ENCODE data around the gene SLC9A9.

SLC9A9 gene

DNA sequence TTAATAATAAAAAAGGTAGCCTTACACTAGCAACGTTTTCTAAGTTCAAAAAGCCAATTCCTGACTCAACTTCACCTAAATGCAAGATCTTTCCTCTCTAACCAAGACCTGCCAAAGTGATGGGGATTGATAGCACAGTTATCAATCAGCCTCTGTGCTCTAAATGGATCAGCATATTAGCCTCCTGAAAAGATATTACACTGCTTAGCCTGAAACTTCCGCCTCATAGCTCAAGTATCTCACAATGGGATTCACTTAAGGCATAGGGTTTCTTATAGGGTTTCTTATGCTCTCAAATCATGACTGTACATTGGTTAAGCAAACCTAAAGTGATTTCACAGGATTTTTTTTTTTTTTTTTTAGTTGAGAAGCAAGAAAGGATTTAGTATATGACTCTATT is 436 bp upstream of the SLC9A9 start:
- no peak for DNase-seq (ENCODE audit: low read depth)
- H3K4me3 ChIP-seq (ENCODE audit: control insufficient read depth, low read depth, low read length) = no peak overlapping the region

GRCh38 chr3:143843587-143843986 is 4.7 kb downstream of the SLC9A9 start:
- DNase-seq (ENCODE audit: low read depth) = no peak
- no peak for TF ChIP-seq CTCF (IDR thresholded peaks at IDR 0.05; ENCODE audit: control insufficient read depth, insufficient read depth, low read depth, low read length, missing control alignments)
- H3K4me3 ChIP-seq (ENCODE audit: control insufficient read depth, low read depth, low read length) = no peak overlapping the region

More for the DNA sequence above, 436 bp upstream of the SLC9A9 start:
- no peak for TF ChIP-seq CTCF (IDR thresholded peaks at IDR 0.05; ENCODE audit: control insufficient read depth, insufficient read depth, low read depth, low read length, missing control alignments)

DNA sequence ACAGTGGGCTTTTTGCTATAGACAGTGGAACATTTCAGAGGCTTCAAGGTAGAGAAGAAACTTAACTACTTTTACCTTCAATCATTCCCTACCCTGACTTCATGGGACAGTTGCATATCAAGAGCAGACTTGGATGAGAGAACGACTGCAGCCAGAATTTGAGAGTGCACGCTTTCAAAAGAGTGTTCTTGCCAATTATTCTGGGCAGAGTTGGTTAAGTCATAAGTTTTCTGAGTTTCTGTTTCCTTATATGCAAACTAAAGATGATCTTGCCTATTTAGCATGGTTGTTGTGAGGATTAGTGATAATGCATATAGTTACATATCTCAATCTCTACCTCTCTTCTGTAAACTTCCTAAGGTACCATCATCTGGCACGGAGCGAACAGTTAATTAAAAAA is 7.6 kb downstream of the SLC9A9 start:
- H3K4me3 ChIP-seq (ENCODE audit: control insufficient read depth, low read depth, low read length) = no peak overlapping the region
- TF ChIP-seq CTCF (IDR thresholded peaks at IDR 0.05; ENCODE audit: control insufficient read depth, insufficient read depth, low read depth, low read length, missing control alignments) = no peak
- DNase-seq (ENCODE audit: low read depth) = no peak

GRCh38 chr3:143839980-143840379 is 8.3 kb downstream of the SLC9A9 start:
- no peak for DNase-seq (ENCODE audit: low read depth)
- H3K4me3 ChIP-seq (ENCODE audit: control insufficient read depth, low read depth, low read length) = no peak overlapping the region
- no peak for TF ChIP-seq CTCF (IDR thresholded peaks at IDR 0.05; ENCODE audit: control insufficient read depth, insufficient read depth, low read depth, low read length, missing control alignments)

DNA sequence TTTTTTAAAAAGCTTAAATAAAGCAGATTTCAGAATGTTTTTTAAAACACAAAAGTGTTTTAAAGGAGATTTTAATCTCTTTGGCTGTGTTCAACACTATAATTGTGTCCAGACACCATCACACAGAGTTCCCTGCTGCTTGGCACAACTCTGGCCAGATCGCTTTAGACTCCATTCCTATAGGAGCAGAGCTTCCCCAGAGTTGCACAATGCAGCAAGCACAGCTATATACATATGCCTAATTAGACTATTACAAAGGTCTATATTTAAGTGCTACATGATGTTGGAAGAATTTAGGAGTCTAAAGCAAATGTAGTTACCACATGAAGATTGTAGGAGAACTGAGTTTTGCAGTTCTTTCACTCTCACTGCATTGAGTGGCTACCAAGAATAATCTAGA is 11.2 kb downstream of the SLC9A9 start:
- no peak for DNase-seq (ENCODE audit: low read depth)
- no peak overlapping the region for H3K4me3 ChIP-seq (ENCODE audit: control insufficient read depth, low read depth, low read length)
- TF ChIP-seq CTCF (IDR thresholded peaks at IDR 0.05; ENCODE audit: control insufficient read depth, insufficient read depth, low read depth, low read length, missing control alignments) = no peak

GRCh38 chr3:143835312-143835711 is 13.0 kb downstream of the SLC9A9 start:
- TF ChIP-seq CTCF (IDR thresholded peaks at IDR 0.05; ENCODE audit: control insufficient read depth, insufficient read depth, low read depth, low read length, missing control alignments) = no peak
- no peak overlapping the region for H3K4me3 ChIP-seq (ENCODE audit: control insufficient read depth, low read depth, low read length)
- DNase-seq (ENCODE audit: low read depth) = no peak

DNA sequence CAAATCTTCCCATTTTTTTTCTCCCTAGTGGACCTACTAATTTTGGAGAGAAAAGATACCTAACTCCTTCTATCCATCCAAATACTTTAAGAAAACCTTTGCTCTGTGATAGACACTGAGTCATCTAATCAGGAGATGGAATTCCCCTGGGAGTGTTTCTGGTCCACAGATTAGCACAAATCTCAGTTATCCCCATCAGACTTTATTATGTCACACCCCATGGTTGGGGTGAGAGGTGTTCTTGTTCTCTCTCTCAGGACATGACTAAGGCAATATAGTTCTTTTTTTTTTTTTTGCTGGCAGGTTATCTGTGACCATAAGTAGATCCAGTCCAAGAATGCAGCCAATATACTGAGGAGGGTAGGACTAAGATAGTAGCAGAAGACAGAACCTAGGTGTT is 15.8 kb downstream of the SLC9A9 start:
- no peak overlapping the region for H3K4me3 ChIP-seq (ENCODE audit: control insufficient read depth, low read depth, low read length)
- no peak for TF ChIP-seq CTCF (IDR thresholded peaks at IDR 0.05; ENCODE audit: control insufficient read depth, insufficient read depth, low read depth, low read length, missing control alignments)
- no peak for DNase-seq (ENCODE audit: low read depth)

Measured in AG09309 (cell line).